ENCODE data around the gene NXPH2.
A peak's percentile ranks its signal among the peaks of the same experiment; 100 is the strongest.
"Not testable (repeated sequence)": the region's sequence is repeated elsewhere in the genome, so short reads cannot be mapped to it uniquely, and the experiment has no call there.

NXPH2 gene

DNA sequence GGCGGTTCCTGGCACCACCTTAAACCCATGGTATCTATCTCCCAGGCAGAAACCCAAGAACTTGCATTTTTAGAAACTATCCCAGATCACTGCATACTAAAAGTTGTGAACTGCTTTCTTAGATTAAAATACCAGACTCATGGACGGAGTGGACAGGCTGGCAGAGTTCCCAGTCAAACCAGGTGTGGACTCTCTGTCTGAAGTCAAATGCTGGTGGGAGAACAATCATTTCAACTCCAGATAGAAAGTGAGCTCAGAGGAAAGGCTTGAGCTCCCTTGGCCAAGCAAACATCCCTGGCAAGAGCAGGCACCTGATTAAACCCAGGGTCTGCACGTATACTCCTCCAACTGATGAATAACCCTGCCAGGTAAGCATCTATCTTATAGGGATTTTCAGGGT is 19.5 kb downstream of the NXPH2 start:
- DNase-seq, result no peak

DNA sequence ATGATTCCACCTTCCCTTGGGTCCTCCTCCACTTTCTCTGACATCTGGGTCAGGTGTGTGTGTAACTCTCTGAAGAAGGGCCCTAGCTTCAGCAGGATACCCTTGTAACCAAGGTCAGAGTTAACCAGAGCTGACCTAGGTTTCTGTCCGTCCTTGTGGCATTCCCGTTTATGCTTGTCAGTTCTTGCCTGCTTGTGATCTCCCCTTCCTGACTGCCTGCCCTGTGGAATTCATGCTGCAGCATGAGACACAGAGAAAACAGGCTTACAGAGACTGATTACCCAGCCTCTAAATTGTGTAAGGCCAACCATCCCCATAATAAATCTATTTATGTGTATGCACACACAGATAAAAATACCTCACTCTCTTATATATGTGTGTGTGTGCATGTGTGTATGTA is 22.8 kb downstream of the NXPH2 start:
- DNase-seq, result no peak

- DNase-seq, result no peak
Observed at GRCh38 chr2:138752197-138752956, 27.8 kb downstream of the NXPH2 start.

- DNase-seq, result peak; percentile 3
Observed at GRCh38 chr2:138744713-138745112, 35.5 kb downstream of the NXPH2 start.

DNA sequence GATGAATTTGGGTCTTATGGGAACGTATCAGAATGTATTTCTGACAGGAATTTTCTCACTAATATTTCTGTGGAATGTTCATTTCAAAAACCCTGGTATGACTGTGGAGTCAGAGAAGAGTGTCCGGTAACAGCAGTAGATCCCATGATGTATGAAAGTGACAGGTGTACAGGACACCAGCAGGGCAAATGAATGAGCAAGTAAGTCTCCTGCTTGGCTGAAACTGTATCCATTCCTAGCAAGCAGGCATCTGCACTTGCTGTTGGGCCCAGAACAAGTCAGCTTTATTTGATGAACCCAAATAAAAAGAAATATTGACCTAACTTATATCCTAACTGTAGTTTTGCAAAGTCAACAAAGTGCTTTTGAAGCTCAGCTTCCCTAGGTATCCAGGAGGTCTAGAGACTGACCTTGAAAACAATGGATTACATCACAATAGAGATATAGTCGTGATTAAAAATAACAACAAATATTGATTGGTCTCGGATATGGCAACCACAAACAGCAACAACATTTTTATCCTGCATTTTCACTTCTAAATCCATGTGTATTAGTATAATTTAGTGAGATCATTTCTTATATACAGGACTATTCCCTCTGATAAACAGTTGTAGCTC is 37.6 kb downstream of the NXPH2 start:
- no peak for DNase-seq

DNA sequence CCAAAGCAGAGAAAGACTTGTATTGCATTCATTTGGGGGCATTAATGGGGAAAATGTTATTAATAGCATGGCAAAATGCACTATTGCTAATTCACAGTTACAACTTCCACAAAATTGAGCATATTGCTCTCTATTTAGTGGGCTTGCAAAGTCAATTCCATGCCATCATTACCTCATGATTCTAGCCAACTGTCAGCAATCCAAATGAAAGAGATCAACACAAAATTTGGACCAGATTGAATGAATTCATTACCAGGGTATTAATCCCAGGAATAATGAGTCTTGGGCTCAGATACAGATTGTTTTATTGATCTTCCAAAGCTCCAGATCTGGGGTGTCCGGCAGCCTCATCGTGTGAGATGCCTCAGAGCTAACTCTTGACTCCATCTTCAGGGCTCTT is 38.3 kb downstream of the NXPH2 start:
- no peak for DNase-seq

- not testable (repeated sequence) for DNase-seq
Observed at GRCh38 chr2:138737009-138737554, 43.1 kb downstream of the NXPH2 start.

- DNase-seq, result no peak
Observed at GRCh38 chr2:138732651-138733050, 47.5 kb downstream of the NXPH2 start.

DNA sequence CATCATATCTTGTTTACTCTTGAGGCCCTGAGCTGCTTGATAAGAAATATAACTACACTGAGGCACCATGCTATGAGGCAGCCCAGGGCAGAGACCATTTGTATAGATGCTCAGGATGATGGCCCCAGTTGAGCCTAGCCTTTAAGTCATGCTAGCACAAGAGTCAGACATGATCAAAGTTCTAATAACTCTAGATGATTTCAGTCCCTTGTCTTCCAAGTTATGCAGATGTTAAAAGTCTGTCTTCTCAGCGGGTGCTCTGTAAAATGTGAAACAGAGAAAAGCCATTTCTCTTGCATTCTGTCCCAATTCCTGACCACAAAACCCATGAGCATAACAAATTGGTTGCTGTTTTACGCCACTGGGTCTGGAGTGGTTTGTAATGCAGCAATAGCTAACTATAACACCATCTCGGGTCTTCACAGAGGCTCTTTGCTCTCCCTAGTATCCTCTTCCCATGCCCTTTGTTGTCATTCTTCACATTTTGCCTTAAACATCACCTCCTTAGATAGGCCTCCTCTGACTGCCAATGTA is 49.6 kb downstream of the NXPH2 start:
- DNase-seq, result no peak

DNA sequence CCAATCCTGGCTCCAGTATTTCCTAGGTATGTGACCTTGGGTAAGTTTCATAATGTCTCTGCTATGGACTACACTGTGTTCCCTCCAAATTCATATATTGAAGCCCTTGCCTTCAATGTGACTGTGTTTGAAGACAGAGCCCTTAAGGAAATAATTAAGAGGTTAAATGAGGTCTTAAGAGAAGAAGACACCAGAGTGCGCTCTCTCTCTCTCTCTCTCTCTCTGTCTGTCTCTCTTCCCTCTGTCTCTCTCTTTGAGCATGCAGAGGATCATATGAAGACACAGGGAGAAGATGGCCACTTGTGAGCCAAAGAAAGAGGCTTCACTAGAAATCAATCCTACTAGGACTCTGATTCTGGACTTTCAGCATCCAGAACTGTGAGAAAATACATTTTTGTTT is 52.2 kb downstream of the NXPH2 start:
- DNase-seq, result no peak

GRCh38 chr2:138726681-138727080 is 53.5 kb downstream of the NXPH2 start:
- DNase-seq, result no peak

DNA sequence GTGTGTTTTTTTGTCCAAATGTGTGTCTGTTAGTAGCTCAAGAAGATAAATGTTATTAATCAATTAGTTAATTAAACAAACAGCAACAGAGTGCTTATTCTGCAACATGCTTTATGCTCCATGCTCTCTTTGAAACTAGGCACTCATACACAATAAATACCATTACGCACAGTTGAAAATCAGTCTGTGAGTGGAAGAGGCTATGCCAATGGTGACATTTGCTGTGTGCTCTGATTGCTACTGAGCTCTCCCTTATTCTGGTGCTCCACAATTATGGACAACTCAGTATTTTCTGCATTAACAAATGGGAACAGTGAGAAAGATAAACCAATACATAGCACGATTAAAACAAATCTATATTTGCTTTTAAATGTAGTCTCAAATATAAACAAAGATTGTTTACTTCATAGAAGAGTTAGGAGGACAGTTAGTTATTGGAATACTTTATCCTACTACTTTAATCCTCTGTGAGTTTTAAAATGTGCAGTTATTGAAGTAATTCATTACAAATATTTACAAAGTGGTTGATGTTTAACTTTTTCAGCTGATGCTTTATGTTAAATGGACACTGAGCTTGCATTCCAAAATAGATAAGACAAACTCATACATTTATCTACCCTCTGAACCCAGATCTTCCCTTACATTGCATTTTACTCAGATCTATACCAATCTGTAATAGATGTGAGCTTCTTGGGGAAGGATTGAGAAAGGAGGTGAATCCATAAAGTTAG is 55.3 kb downstream of the NXPH2 start:
- DNase-seq, result no peak

DNA sequence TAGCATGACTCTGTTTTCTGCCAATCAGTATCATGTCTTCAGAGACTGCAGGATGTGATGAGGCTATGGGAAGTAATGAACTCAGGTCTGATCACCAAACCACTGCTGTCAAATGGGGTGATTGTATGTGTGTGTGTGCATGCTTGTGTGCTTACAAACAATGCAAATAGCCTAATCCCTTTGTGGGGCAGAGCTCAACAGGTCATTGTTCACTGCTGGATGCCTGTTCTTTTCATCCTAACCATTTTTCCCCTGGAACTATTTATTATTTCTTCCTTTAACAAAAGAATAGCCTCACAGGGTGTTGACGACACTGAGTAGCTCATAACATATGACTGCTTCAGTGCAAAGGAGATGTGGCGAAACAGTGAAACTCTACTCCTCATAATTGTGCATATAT is 55.9 kb downstream of the NXPH2 start:
- no peak for DNase-seq

GRCh38 chr2:138723196-138723987 is 56.8 kb downstream of the NXPH2 start:
- no peak for DNase-seq

- no peak for DNase-seq
Observed at GRCh38 chr2:138722316-138722715, 57.9 kb downstream of the NXPH2 start.

- DNase-seq, result no peak
Observed at GRCh38 chr2:138720035-138720838, 60.0 kb downstream of the NXPH2 start.

DNA sequence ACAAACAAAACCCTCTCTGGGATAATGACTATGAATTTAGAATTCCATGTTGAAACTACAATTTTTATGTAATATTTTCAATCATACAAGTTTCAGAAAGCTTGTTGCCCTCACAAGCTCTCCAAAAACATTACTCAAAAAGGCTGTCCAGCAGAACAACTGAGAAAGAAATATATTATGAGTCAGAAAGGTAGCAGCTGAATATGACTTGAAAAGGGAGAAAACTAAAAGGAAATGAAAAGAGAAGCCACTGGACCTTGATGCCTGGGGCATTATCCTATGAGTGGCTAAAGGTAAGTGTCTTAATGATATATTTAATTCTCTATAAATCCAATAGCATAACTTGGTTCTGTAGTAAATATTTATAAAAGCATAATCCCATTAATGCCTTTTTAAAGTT is 61.8 kb downstream of the NXPH2 start:
- DNase-seq, result no peak

DNA sequence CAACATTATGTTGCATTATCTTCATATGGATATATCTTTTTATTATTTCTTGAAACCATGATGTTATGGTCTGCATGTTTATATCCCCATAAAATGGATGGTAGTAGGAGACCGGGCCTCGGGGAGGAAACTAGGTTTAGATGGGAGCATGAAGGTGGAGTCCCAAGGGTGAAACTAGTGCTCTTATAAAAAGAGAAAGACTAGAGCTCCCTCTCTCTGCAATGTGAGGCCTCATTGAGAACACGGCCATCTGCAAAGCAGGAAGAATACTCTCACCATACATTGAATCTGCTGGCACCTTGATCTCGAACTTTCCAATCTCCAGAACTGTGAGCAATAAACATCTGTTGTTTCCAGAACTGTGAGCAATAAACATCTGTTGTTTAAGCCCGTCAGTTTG is 64.0 kb downstream of the NXPH2 start:
- no peak for DNase-seq

DNA sequence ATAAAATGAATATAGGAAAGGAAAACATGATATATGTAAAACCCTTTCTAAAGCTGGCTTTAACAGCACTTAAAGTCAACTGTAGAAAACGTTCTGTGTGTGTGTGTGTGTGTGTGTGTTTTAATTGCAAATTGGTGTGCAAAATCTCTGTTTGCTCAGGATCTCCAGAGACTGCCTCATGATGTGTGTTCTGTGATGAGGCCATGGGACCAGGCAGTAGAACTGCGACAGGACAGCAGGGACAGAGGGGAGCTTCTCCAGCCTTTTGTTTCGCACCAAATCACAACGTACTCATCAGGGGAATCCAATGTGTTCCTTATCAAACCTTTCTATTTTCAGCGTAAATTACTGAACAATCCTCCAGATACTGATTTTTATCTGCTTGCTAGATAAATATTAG is 66.7 kb downstream of the NXPH2 start:
- DNase-seq, result no peak

- no peak for DNase-seq
Observed at GRCh38 chr2:138713069-138713496, 67.1 kb downstream of the NXPH2 start.
